SH-SY5Y (cell line): Measurements from ENCODE around the gene NISCH.

ENCODE experiments used
- GATA2 ChIP-seq: IDR thresholded peaks from 2 replicates; pipeline ENCODE4 v1.6.1; 2011; ENCODE audit warnings: mild to moderate bottlenecking, low read depth, low read length
- GATA3 ChIP-seq: IDR thresholded peaks from 2 replicates; pipeline ENCODE4 v1.6.1; 2011; ENCODE audit warnings: low read depth, mild to moderate bottlenecking, low read length, moderate library complexity

The NISCH gene

GRCh38 chr3:52523386-52524257 is 68.2 kb downstream of the NISCH start:
- TF ChIP-seq GATA3 (no peak), GATA2 (no peak)

GRCh38 chr3:52524258-52524751 is 68.9 kb downstream of the NISCH start:
- no peak for TF ChIP-seq GATA3
- TF ChIP-seq GATA2, result no peak

- TF ChIP-seq GATA2 (no peak), GATA3 (no peak)
Observed at GRCh38 chr3:52524752-52525679, 69.6 kb downstream of the NISCH start.

- TF ChIP-seq GATA2, result no peak
- no peak for TF ChIP-seq GATA3
Observed at GRCh38 chr3:52525680-52526561, 70.5 kb downstream of the NISCH start.

GRCh38 chr3:52527039-52527731 is 71.8 kb downstream of the NISCH start:
- no peak for TF ChIP-seq GATA2
- no peak for TF ChIP-seq GATA3

- no peak for TF ChIP-seq GATA3
- TF ChIP-seq GATA2, result no peak
Observed at GRCh38 chr3:52527732-52528585, 72.6 kb downstream of the NISCH start.

- TF ChIP-seq GATA3 (no peak), GATA2 (no peak)
Observed at GRCh38 chr3:52528586-52529375, 73.4 kb downstream of the NISCH start.

- peak; percentile 64 for TF ChIP-seq GATA2
- TF ChIP-seq GATA3, result no peak
Observed at GRCh38 chr3:52529376-52530333, 74.3 kb downstream of the NISCH start.

- TF ChIP-seq GATA2 (no peak), GATA3 (no peak)
Observed at GRCh38 chr3:52530918-52531826, 75.8 kb downstream of the NISCH start.

GRCh38 chr3:52531860-52532516 is 76.6 kb downstream of the NISCH start:
- TF ChIP-seq GATA2 (no peak), GATA3 (no peak)
